ENCODE measurements around the gene MEAF6.

DNA sequence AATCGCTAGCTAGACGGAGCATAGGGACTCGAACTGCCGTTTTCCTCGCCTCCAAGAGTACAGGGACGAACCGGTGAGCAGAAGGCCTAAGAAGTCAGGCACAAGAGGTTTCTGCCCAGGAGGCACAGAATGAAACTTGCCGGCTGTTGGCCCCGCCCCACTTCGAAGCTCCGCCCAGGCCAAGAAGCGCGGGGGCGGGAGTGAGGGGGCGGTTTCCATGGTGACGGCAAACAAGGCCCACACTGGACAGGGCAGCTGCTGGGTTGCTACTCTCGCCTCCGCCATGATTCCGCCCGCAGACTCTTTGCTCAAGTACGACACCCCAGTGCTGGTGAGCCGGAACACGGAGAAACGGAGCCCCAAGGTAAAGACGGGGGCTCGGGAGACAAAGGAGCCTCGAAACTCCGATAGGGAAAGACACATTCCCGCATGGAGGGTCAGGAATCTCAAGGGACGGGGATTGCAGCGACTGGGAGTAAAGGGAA, 42.2 kb upstream of the MEAF6 start, which contains the start of gene DNALI1:
- TF ChIP-seq POLR2A (IDR thresholded peaks at IDR 0.05; ENCODE audit: low read depth), result no peak
- no peak for TF ChIP-seq CTCF (IDR thresholded peaks at IDR 0.05)
- TF ChIP-seq POLR2AphosphoS5 (IDR thresholded peaks at IDR 0.05), result peak; percentile 64 to 66
